SK-N-SH (cell line): ENCODE results near the gene GRIA1. TPM values are rescaled to one million over a fixed set of nuclear protein-coding genes. Genes with fewer than 3 reads are reported as not detected.

Experiments used
- CTCF ChIA-PET: fragments of 300-600, 350-600 bp; formaldehyde crosslinking; extraction: SDS; loops from one replicate; lab custom pipeline; 2021; lab: Yijun Ruan, JAX
- POLR2A ChIA-PET: fragments of 350-600 bp; sonication (Branson Sonifier 250); formaldehyde crosslinking; extraction: SDS; loops from one replicate; lab custom pipeline; 2020; ENCODE audit warnings: antibody characterized with exemption, inconsistent platforms; lab: Yijun Ruan, JAX
- DNase-seq: peaks from one replicate; pipeline ENCODE4 v3.0.0; 2012
- H2AFZ ChIP-seq: fragments of 200-600 bp; sonication (generic); 2 replicates; pipeline ENCODE4 v1.8.1; 2016; ENCODE audit warnings: antibody characterized with exemption, mild to moderate bottlenecking, low read depth
- H3F3A ChIP-seq: fragments of 200-600 bp; sonication (generic); replicated peaks from 2 replicates; pipeline ENCODE3; 2016; ENCODE audit warnings: antibody characterized with exemption, mild to moderate bottlenecking; ENCODE audit not compliant: insufficient read depth
- H3K27ac ChIP-seq, 2 experiments: fragments of 200-500 bp in 1 of 2; fragments of 200-600 bp in 1 of 2; sonication (Bioruptor generic) in 1 of 2; sonication (generic), shearing (Covaris generic) in 1 of 2; 2 replicates each; pipeline versions ENCODE4 v1.5.1 to v1.6.1; 2014 to 2016; ENCODE audit warnings: low read depth in 2 of 2, inconsistent platforms in 1 of 2, low read length in 1 of 2, mild to moderate bottlenecking in 1 of 2, mixed read lengths in 1 of 2
- H3K27me3 ChIP-seq: fragments of 200-600 bp; sonication (generic), shearing (Covaris generic); 2 replicates; pipeline ENCODE4 v1.6.1; 2016; ENCODE audit warnings: mixed run types; ENCODE audit not compliant: insufficient read depth
- H3K36me3 ChIP-seq, 2 experiments: fragments of 200-500 bp in 1 of 2; fragments of 200-600 bp in 1 of 2; sonication (Bioruptor generic) in 1 of 2; sonication (generic) in 1 of 2; replicated peaks in 1 of 2; 2 replicates each; pipeline versions ENCODE3 to v1.5.1; 2014 to 2016; ENCODE audit warnings: low read length in 1 of 2, mild to moderate bottlenecking in 1 of 2; ENCODE audit not compliant: insufficient read depth in 2 of 2, control insufficient read depth in 1 of 2
- H3K4me1 ChIP-seq, 2 experiments: fragments of 200-500 bp in 1 of 2; fragments of 200-600 bp in 1 of 2; sonication (Bioruptor generic) in 1 of 2; sonication (generic), shearing (Covaris generic) in 1 of 2; 2 replicates each; pipeline versions ENCODE4 v1.5.1 to v1.6.1; 2014 to 2016; ENCODE audit warnings: low read depth in 1 of 2, low read length in 1 of 2, mixed run types in 1 of 2; ENCODE audit not compliant: insufficient read depth in 2 of 2, control insufficient read depth in 1 of 2
- H3K4me2 ChIP-seq: fragments of 200-600 bp; sonication (generic), shearing (Covaris generic); 2 replicates; pipeline ENCODE4 v1.6.1; 2017; ENCODE audit warnings: mixed run types
- H3K4me3 ChIP-seq, 2 experiments: fragments of 200-500 bp in 1 of 2; fragments of 200-600 bp in 1 of 2; sonication (Bioruptor generic) in 1 of 2; sonication (generic), shearing (Covaris generic) in 1 of 2; 2 replicates each; pipeline versions ENCODE4 v1.5.1 to v1.8.1; 2014 to 2016; ENCODE audit warnings: low read depth in 2 of 2, inconsistent platforms in 1 of 2, low read length in 1 of 2, mild to moderate bottlenecking in 1 of 2, mixed read lengths in 1 of 2, moderate library complexity in 1 of 2
- H3K79me2 ChIP-seq: fragments of 200-600 bp; sonication (generic); 2 replicates; pipeline ENCODE4 v1.8.1; 2017; ENCODE audit warnings: mild to moderate bottlenecking; ENCODE audit not compliant: insufficient read depth
- H3K9ac ChIP-seq: fragments of 200-600 bp; sonication (generic); 2 replicates; pipeline ENCODE4 v1.6.1; 2017; ENCODE audit warnings: mixed run types
- H3K9me2 ChIP-seq: fragments of 200-600 bp; sonication (generic); 2 replicates; pipeline ENCODE4 v1.6.1; 2017; ENCODE audit warnings: mixed run types
- H3K9me3 ChIP-seq: fragments of 200-600 bp; sonication (generic); 2 replicates; pipeline ENCODE4 v1.6.1; 2017; ENCODE audit warnings: mixed run types, mild to moderate bottlenecking, moderate library complexity
- H4K20me1 ChIP-seq: fragments of 200-600 bp; sonication (generic); 2 replicates; pipeline ENCODE4 v1.6.1; 2017; ENCODE audit warnings: mild to moderate bottlenecking, mixed run types; ENCODE audit not compliant: insufficient read depth
- ELF1 ChIP-seq: IDR thresholded peaks from 2 replicates; pipeline ENCODE4 v1.4.0; 2012
- EP300 ChIP-seq, 2 experiments: IDR thresholded peaks; 2 replicates each; pipeline versions ENCODE4 v1.4.0 to v1.6.1; 2012; ENCODE audit warnings: borderline replicate concordance in 1 of 2, low read depth in 1 of 2, low read length in 1 of 2
- EZH2phosphoT487 ChIP-seq: fragments of 200-600 bp; sonication (generic); IDR thresholded peaks from 2 replicates; pipeline ENCODE4 v1.6.1; 2017; ENCODE audit warnings: low read depth, mixed run types, mild to moderate bottlenecking, antibody characterized with exemption, moderate library complexity, borderline replicate concordance
- FOXJ3 ChIP-seq: sonication (generic); formaldehyde crosslinking; IDR thresholded peaks from 2 replicates; pipeline ENCODE4 v1.5.1; 2020; ENCODE audit warnings: mild to moderate bottlenecking, missing genetic modification reagents
- GABPA ChIP-seq: IDR thresholded peaks from 2 replicates; pipeline ENCODE4 v1.4.0; 2012; ENCODE audit warnings: low read depth, mild to moderate bottlenecking
- JUND ChIP-seq: IDR thresholded peaks from 2 replicates; pipeline ENCODE4 v1.4.0; 2012
- MAX ChIP-seq: IDR thresholded peaks from 2 replicates; pipeline ENCODE4 v1.4.0; 2012; ENCODE audit warnings: low read depth
- MEF2A ChIP-seq: IDR thresholded peaks from 2 replicates; pipeline ENCODE4 v1.4.0; 2012; ENCODE audit warnings: low read depth, borderline replicate concordance
- NFIC ChIP-seq: IDR thresholded peaks from 2 replicates; pipeline ENCODE4 v1.4.0; 2012; ENCODE audit warnings: borderline replicate concordance
- NRF1 ChIP-seq: IDR thresholded peaks from 2 replicates; pipeline ENCODE4 v1.6.1; 2012; ENCODE audit warnings: low read depth, mild to moderate bottlenecking, low read length
- POLR2AphosphoS5 ChIP-seq: IDR thresholded peaks from 2 replicates; pipeline ENCODE4 v1.6.1; 2012; ENCODE audit warnings: low read depth, low read length
- RFX5 ChIP-seq: IDR thresholded peaks from 2 replicates; pipeline ENCODE4 v1.6.1; 2012; ENCODE audit warnings: mild to moderate bottlenecking, improper control_type of control experiment, low read length
- RXRA ChIP-seq: IDR thresholded peaks from 2 replicates; pipeline ENCODE4 v1.4.0; 2012; ENCODE audit warnings: low read depth, mild to moderate bottlenecking, borderline replicate concordance
- SIN3A ChIP-seq: IDR thresholded peaks from 2 replicates; pipeline ENCODE4 v1.6.1; 2012; ENCODE audit warnings: low read depth, mild to moderate bottlenecking, low read length, moderate library complexity, borderline replicate concordance
- TAF1 ChIP-seq: IDR thresholded peaks from 2 replicates; pipeline ENCODE4 v1.6.1; 2012; ENCODE audit warnings: low read depth, mild to moderate bottlenecking, low read length, moderate library complexity, borderline replicate concordance
- TCF12 ChIP-seq: IDR thresholded peaks from 2 replicates; pipeline ENCODE4 v1.4.0; 2012
- WGBS: methylation state at CpG from one replicate; pipeline ENCODE4 v1.1.6; 2017; ENCODE audit warnings: low lambda C conversion rate; 5-methylcytosine and 5-hydroxymethylcytosine counted together
- polyA plus RNA-seq, 3 experiments: library from polyadenylated mRNA; depleted of rRNA; stranded (reverse); fragments of >200 nt; gene quantifications; 2 replicates each; pipeline ENCODE4 v1.2.3, GENCODE V29; 2012
- TF ChIP-seq, protein P1 (sequence below): IDR thresholded peaks from 2 replicates; pipeline ENCODE4 v1.4.0; 2012; ENCODE audit warnings: low read depth, borderline replicate concordance
- TF ChIP-seq, protein P2 (sequence below): IDR thresholded peaks from 2 replicates; pipeline ENCODE4 v1.6.1; 2012; ENCODE audit warnings: mild to moderate bottlenecking, low read depth, low read length, moderate library complexity
- TF ChIP-seq, protein P3 (sequence below): IDR thresholded peaks from 2 replicates; pipeline ENCODE4 v1.4.0; 2012; ENCODE audit warnings: low read depth, borderline replicate concordance

GRIA1 gene
- polyA plus RNA-seq, 1 of the 3 experiments (the other 2 are of a cell fraction), result 0.35 TPM

- H2AFZ ChIP-seq, result no peak overlapping the region
- no peaks in the 10 kb centered on the region for H3K9me3 ChIP-seq
- 86% methylated on average over 1 of the region's 1 CpG for WGBS
- H3K9ac ChIP-seq, result no peak overlapping the region
- H4K20me1 ChIP-seq, result no peaks in the 10 kb centered on the region
- H3F3A ChIP-seq, result no peaks in the 10 kb centered on the region
- POLR2A ChIA-PET, result no interaction called here
- TF ChIP-seq RXRA, result no peak
- TF ChIP-seq EZH2phosphoT487, result no peak
- TF ChIP-seq ELF1, result no peak
- TF ChIP-seq, protein P1, sequence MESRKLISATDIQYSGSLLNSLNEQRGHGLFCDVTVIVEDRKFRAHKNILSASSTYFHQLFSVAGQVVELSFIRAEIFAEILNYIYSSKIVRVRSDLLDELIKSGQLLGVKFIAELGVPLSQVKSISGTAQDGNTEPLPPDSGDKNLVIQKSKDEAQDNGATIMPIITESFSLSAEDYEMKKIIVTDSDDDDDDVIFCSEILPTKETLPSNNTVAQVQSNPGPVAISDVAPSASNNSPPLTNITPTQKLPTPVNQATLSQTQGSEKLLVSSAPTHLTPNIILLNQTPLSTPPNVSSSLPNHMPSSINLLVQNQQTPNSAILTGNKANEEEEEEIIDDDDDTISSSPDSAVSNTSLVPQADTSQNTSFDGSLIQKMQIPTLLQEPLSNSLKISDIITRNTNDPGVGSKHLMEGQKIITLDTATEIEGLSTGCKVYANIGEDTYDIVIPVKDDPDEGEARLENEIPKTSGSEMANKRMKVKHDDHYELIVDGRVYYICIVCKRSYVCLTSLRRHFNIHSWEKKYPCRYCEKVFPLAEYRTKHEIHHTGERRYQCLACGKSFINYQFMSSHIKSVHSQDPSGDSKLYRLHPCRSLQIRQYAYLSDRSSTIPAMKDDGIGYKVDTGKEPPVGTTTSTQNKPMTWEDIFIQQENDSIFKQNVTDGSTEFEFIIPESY, result no peak
- TF ChIP-seq EP300 (IDR thresholded peaks at IDR 0.05; ENCODE audit: borderline replicate concordance in 1 of 2, low read depth in 1 of 2, low read length in 1 of 2), result no peak
- TF ChIP-seq TCF12, result no peak
- no peak for TF ChIP-seq NFIC
- no peak for TF ChIP-seq RFX5
- no peak for TF ChIP-seq FOXJ3 (CRISPR knock-in tag)
- TF ChIP-seq, protein P2, sequence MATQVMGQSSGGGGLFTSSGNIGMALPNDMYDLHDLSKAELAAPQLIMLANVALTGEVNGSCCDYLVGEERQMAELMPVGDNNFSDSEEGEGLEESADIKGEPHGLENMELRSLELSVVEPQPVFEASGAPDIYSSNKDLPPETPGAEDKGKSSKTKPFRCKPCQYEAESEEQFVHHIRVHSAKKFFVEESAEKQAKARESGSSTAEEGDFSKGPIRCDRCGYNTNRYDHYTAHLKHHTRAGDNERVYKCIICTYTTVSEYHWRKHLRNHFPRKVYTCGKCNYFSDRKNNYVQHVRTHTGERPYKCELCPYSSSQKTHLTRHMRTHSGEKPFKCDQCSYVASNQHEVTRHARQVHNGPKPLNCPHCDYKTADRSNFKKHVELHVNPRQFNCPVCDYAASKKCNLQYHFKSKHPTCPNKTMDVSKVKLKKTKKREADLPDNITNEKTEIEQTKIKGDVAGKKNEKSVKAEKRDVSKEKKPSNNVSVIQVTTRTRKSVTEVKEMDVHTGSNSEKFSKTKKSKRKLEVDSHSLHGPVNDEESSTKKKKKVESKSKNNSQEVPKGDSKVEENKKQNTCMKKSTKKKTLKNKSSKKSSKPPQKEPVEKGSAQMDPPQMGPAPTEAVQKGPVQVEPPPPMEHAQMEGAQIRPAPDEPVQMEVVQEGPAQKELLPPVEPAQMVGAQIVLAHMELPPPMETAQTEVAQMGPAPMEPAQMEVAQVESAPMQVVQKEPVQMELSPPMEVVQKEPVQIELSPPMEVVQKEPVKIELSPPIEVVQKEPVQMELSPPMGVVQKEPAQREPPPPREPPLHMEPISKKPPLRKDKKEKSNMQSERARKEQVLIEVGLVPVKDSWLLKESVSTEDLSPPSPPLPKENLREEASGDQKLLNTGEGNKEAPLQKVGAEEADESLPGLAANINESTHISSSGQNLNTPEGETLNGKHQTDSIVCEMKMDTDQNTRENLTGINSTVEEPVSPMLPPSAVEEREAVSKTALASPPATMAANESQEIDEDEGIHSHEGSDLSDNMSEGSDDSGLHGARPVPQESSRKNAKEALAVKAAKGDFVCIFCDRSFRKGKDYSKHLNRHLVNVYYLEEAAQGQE, result no peak
- no peak for TF ChIP-seq SIN3A
- no peaks in the 10 kb centered on the region for H3K79me2 ChIP-seq
- no peak overlapping the region for H3K4me3 ChIP-seq
- no peak for DNase-seq
- no peaks in the 10 kb centered on the region for H3K36me3 ChIP-seq
- H3K27ac ChIP-seq, result no peak overlapping the region
- CTCF ChIA-PET, result no interaction called here
- H3K4me1 ChIP-seq, result no peaks in the 10 kb centered on the region; a peak in 1 of 4 replicates
- no peak overlapping the region for H3K4me2 ChIP-seq
- H3K27me3 ChIP-seq, result no peaks in the 10 kb centered on the region
- H3K9me2 ChIP-seq, result no peaks in the 10 kb centered on the region
These were observed 33.5 kb upstream of the GRIA1 start for GRCh38 chr5:153456993-153457392.

- Histone ChIP-seq H4K20me1 (no peaks in the 10 kb centered on the region), H3K4me1 (no peaks in the 10 kb centered on the region; a peak in 1 of 4 replicates), H2AFZ (no peak overlapping the region), H3K27me3 (no peaks in the 10 kb centered on the region), H3K27ac (no peak overlapping the region), H3K9ac (no peak overlapping the region), H3K4me2 (no peak overlapping the region), H3K79me2 (no peaks in the 10 kb centered on the region), H3K4me3 (no peak overlapping the region), H3K9me2 (no peaks in the 10 kb centered on the region), H3K9me3 (no peaks in the 10 kb centered on the region), H3K36me3 (no peaks in the 10 kb centered on the region), H3F3A (no peaks in the 10 kb centered on the region)
- POLR2A ChIA-PET, result no interaction called here
- no peak for DNase-seq
- CTCF ChIA-PET, result no interaction called here
- TF ChIP-seq, protein P3, sequence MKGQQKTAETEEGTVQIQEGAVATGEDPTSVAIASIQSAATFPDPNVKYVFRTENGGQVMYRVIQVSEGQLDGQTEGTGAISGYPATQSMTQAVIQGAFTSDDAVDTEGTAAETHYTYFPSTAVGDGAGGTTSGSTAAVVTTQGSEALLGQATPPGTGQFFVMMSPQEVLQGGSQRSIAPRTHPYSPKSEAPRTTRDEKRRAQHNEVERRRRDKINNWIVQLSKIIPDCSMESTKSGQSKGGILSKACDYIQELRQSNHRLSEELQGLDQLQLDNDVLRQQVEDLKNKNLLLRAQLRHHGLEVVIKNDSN, result no peak
- TF ChIP-seq TCF12, result no peak
- TF ChIP-seq POLR2AphosphoS5, result no peak
- TF ChIP-seq NRF1, result no peak
- TF ChIP-seq, protein P2, result no peak
- TF ChIP-seq TAF1, result no peak
- TF ChIP-seq MAX, result no peak
- no peak for TF ChIP-seq EP300 (IDR thresholded peaks at IDR 0.05; ENCODE audit: borderline replicate concordance in 1 of 2, low read depth in 1 of 2, low read length in 1 of 2)
- no peak for TF ChIP-seq JUND
- TF ChIP-seq GABPA, result no peak
- no peak for TF ChIP-seq MEF2A
These were observed 32.2 kb upstream of the GRIA1 start for GRCh38 chr5:153458268-153458667.
